Effector memory CD4-positive, alpha-beta T cell (primary cell): Measurements from ENCODE around the gene C16orf54.
A peak's percentile ranks its signal among the peaks of the same experiment; 100 is the strongest.
"Not testable (repeated sequence)": the region's sequence is repeated elsewhere in the genome, so short reads cannot be mapped to it uniquely, and the experiment has no call there.

Experiments used
- DNase-seq, 3 donors: peaks; one replicate each; pipeline ENCODE4 v3.0.0-alpha.2; 2020
- H3K27ac ChIP-seq: 2 replicates; pipeline ENCODE4 v1.7.0; 2013; ENCODE audit warnings: mild to moderate bottlenecking, low read length, moderate library complexity; ENCODE audit not compliant: insufficient read depth, poor library complexity, severe bottlenecking
- H3K27me3 ChIP-seq: replicated peaks from 2 replicates; pipeline ENCODE4 v1.7.0; 2013; ENCODE audit warnings: mild to moderate bottlenecking, low read length; ENCODE audit not compliant: insufficient read depth, control insufficient read depth, poor library complexity, severe bottlenecking
- H3K36me3 ChIP-seq: 2 replicates; pipeline ENCODE4 v1.7.0; 2013; ENCODE audit warnings: mild to moderate bottlenecking, low read length, moderate library complexity; ENCODE audit not compliant: control insufficient read depth, insufficient read depth
- H3K4me1 ChIP-seq: 2 replicates; pipeline ENCODE4 v1.7.0; 2013; ENCODE audit warnings: low read length, mild to moderate bottlenecking; ENCODE audit not compliant: control insufficient read depth, insufficient read depth, poor library complexity, severe bottlenecking
- H3K4me3 ChIP-seq: 2 replicates; pipeline ENCODE4 v1.7.0; 2013; ENCODE audit warnings: low read length, low read depth, mild to moderate bottlenecking; ENCODE audit not compliant: insufficient read depth, poor library complexity, severe bottlenecking
- H3K9me3 ChIP-seq: 2 replicates; pipeline ENCODE4 v1.7.0; 2013; ENCODE audit warnings: mild to moderate bottlenecking, low read length, moderate library complexity; ENCODE audit not compliant: control insufficient read depth

Gene C16orf54

DNA sequence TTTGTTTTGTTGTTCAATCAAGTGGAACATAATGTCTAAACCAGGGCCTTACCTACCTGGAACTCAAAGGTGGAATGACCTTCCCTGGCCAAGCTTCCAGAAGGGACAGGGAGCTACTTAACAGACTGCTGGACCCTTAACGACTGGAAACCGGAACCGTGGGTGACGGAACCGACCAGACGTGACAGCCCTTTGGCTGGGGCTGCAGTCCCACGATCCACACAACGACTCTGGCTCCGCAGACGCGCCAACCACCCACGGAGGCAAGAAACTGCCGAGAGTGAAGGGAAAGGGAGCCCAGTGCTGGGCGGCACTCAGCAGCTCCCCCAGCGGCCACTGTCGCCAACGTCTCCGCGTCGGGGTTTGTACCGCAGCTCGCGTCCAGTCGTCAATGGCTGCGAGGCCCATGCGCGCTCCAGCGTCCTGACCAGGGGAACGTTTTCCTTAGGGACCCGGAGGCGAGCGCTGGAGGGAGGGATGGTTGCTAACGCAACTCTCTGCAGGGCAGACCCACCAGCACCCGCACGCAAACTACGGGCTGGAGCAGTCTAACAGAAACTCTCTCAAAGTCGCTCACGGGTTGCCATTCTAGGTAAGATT lies 39.2 kb upstream of the C16orf54 start:
- H3K36me3 ChIP-seq, result no peaks in the 10 kb centered on the region

DNA sequence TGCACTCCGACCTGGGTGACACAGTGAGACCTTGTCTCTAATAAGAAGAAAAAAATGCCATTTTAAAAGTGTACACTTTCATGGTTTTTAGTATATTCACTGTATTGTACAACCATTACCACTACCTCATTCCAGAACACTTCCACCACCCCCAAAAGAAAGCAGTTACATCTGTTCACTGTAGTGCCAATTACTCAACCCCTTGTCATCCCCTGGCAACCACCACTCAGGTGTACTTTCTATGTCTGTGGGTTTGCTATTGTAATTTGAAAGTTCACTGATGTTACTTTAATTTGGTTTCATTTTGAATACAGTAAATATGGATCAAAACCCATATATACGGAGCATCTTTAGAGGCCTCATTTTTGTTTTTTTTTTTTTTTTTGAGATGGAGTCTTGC lies 38.4 kb upstream of the C16orf54 start:
- Histone ChIP-seq H3K4me1 (peaks cover 5% of the 10 kb centered on the region), H3K27ac (no peak overlapping the region), H3K27me3 (no peaks in the 10 kb centered on the region), H3K4me3 (no peak overlapping the region), H3K9me3 (no peaks in the 10 kb centered on the region), H3K36me3 (no peaks in the 10 kb centered on the region)
- no peak for DNase-seq

More for the DNA sequence above, 39.2 kb upstream of the C16orf54 start:
- Histone ChIP-seq H3K9me3 (no peaks in the 10 kb centered on the region), H3K27me3 (no peaks in the 10 kb centered on the region), H3K4me3 (no peak overlapping the region), H3K27ac (no peak overlapping the region), H3K4me1 (peaks cover 10% of the 10 kb centered on the region)
- DNase-seq, result peak; percentile 47 to 56 (median 51)

DNA sequence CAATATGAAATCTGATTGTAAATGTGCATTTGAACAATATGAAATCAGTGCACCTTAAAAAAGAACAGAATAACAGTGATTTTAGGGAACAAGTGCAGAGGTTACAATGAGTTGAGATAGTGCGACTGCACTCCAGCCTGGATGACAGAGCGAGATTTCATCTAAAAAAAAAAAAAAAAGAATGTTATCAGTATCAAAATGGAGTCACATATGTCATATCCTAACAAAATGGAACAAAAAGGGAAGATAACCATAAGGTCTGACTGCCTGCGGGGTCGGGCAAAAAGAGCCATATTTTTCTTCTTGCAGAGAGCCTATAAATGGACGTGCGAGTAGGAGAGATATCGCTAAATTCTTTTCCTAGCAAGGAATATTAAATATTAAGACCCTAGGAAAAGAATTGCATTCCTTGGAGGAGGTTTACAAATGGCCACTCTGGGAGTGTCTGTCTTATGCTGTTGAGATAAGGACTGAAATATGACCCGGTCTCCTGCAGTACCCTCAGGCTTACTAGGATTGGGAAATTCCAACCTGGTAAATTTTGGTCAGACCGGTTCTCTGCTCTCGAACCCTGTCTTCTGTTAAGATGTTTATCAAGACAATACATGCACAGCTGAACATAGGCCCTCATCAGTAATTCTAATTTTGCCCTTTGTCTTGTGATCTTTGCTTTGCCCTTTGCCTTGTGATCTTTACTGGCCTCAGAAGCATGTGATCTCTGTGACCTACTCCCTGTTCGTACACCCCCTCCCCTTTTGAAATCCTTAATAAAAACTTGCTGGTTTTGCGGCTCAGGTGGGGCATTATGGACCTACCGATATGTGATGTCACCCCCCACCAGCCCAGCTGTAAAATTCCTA lies 37.5 kb upstream of the C16orf54 start:
- H3K4me3 ChIP-seq, H3K27ac ChIP-seq, H3K36me3 ChIP-seq, H3K27me3 ChIP-seq, DNase-seq, H3K9me3 ChIP-seq, H3K4me1 ChIP-seq: not testable (repeated sequence)

DNA sequence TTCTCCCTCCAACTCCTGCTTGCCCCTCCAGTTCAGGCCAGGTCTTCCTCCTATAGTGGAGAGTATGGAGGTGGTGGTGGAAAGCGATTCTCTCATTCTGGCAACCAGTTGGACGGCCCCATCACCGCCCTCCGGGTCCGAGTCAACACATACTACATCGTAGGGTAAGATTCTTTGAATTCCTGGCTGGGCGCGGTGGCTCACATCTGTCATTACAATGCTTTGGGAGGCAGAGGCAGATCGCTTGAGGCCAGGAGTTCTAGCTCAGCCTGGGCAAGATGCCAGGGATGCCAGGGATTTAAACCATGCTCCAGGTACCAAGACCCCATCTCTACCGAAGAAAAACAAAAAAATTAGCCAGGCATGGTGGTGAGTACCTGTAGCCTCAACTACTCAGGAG lies 33.7 kb upstream of the C16orf54 start:
- Histone ChIP-seq H3K36me3 (no peaks in the 10 kb centered on the region), H3K27me3 (no peaks in the 10 kb centered on the region), H3K4me3 (no peak overlapping the region), H3K4me1 (no peaks in the 10 kb centered on the region), H3K9me3 (no peaks in the 10 kb centered on the region), H3K27ac (no peak overlapping the region)
- DNase-seq, result no peak

DNA sequence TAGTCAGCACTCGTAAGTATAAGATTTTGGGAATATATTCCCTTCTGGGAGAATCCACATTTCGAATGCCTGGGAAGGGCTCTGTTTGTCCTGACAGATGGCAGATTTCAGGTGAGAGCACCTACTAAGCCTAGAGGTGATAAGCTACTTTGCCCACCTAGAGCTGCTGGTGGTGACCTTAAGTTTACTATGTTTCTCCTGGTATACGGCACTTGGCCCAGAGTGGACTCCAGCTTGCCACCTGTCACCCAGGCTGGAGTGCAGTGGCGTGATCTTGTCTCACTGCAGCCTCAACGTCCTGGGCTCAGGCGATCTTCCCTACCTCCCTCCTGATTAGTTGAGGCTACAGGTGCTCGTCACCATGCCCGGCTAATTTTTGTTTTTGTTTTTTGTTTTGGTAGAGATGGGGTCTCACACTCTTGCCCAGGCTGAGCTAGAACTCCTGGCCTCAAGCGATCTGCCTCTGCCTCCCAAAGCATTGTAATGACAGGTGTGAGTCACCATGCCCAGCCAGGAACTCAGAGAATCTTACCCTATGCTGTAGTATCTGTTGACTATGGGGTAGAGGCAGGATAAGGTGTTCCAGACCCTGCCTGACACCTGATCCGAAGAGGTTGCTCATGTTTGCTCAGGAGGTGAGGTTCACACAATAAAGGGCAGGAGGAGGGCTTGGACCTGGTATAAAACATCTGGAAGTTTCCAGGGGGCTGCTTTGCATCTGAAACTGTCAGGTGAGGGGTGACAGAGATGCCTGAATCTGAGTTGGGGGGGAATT lies 32.0 kb upstream of the C16orf54 start, which contains the start of gene ZG16:
TSS of gene ZG16 (plus strand) at position 681 of the 775 bp plus-strand sequence. CDS start 1,011 bp downstream, outside the sequence.
- H3K4me1 ChIP-seq, result no peaks in the 10 kb centered on the region
- no peaks in the 10 kb centered on the region for H3K9me3 ChIP-seq
- no peaks in the 10 kb centered on the region for H3K27me3 ChIP-seq
- H3K27ac ChIP-seq, result no peak within 1 kb of the TSS
- H3K4me3 ChIP-seq, result no peak within 1 kb of the TSS
- no peak for DNase-seq
- H3K36me3 ChIP-seq, result no peaks in the 10 kb centered on the region

DNA sequence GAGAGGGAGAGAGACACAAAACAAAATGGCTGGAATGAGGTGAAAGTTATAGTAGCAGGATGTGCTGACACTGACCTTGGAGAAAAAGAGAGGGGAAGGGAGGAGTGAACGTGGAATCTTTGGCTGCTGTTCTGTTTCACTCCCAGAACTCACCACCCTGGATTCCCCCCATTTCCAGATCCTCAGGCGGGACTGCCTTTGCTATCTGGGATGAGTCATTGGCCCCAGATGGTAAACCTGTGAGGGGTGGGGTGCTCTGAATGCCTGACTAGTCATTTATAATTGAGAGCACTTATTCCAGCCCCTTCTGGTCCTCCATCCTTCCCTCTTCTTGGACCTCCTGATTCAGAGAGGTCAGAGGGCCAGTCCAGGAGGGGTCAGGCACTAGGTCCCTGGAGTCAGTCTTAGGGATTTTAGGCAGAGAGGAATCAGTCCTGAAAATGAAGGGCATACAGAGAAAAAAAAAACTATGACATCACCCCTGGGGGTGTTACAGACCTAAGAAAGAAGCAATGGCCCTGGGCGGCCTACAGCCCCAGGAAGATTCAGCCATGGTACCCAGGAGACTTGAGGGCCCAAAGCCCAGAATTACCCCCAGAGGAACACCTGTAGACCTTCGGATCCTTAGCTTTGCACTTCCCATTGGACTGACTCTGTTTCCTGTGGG lies 30.1 kb upstream of the C16orf54 start:
- H3K4me1 ChIP-seq, result no peaks in the 10 kb centered on the region
- H3K9me3 ChIP-seq, result no peaks in the 10 kb centered on the region
- no peak overlapping the region for H3K27ac ChIP-seq
- H3K36me3 ChIP-seq, result no peaks in the 10 kb centered on the region
- no peak overlapping the region for H3K4me3 ChIP-seq
- no peak for DNase-seq
- H3K27me3 ChIP-seq, result no peaks in the 10 kb centered on the region

DNA sequence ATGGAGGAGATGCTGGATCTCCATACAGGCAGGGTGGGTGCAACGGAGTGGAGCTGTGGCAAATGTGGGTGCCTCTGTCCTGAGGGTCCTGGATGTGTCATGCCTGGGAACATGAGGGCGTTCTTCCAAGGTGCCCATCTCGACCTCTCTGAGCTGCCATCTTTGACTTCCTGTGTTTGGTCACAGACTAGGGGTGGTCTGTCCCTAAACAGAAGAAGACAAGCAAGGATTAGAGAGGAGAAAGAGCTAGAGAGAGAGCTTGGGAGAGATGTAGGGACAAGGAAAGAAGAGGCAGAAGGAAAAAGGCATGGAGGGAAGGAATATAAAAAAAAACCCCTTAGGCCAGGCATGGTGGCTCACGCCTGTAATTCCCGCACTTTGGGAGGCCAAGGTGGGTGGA lies 28.9 kb upstream of the C16orf54 start:
- no peaks in the 10 kb centered on the region for H3K4me1 ChIP-seq
- H3K36me3 ChIP-seq, result no peaks in the 10 kb centered on the region
- H3K27me3 ChIP-seq, result no peaks in the 10 kb centered on the region
- H3K4me3 ChIP-seq, result no peak overlapping the region
- H3K27ac ChIP-seq, result no peak overlapping the region
- no peak for DNase-seq
- H3K9me3 ChIP-seq, result no peaks in the 10 kb centered on the region

DNA sequence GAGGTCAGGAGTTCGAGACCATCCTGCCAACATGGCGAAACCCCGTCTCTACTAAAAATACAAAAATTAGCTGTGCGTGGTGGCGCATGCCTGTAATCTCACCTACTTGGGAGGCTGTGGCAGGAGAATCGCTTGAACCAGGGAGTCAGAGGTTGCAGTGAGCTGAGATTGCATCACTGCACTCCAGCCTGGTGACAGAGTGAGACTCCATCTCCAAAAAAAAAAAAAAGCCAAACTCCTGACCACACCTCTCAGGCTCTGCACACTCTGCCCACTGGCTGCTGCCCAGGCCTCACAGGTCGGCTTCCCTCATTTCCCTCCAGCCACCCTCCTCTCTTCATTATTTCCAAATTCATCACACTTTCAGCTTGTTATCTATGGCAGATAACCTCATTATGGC lies 26.5 kb upstream of the C16orf54 start:
- H3K36me3 ChIP-seq, DNase-seq, H3K4me1 ChIP-seq, H3K4me3 ChIP-seq, H3K9me3 ChIP-seq, H3K27me3 ChIP-seq, H3K27ac ChIP-seq: not testable (repeated sequence)

DNA sequence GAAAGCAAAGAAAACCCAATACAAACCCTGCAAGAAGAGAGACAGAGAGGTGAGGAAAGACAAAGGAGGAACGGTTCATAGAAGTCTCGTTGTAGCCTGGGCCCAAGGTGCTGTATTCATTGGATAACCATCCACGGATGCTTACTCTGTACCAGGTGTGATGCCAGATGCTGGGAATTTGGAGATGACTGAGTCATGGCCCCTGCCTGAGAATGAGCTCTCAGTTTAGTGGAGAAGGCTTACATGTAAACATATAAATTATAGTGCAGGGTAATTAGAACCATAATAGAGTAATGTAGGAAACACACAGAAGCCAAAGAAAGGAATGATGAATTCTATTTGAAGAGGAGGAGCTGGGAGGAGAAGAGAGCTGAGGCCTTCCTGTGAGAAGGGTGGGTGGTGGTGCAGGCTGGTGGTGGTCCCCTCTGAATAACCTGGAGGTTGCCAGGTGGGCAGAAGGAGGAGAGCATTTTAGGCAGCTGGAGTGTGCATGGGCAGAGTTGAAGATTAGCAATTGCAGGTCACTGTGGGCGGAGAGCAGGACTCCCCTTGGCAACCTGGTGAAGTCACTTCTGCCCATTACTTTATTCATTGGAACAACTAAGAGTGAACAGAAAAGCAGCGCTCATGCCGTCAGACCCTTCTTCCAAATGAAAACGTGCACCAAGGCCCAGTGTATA lies 24.6 kb upstream of the C16orf54 start:
- Histone ChIP-seq H3K4me3 (no peak overlapping the region), H3K9me3 (no peaks in the 10 kb centered on the region), H3K27me3 (no peaks in the 10 kb centered on the region), H3K4me1 (no peaks in the 10 kb centered on the region), H3K36me3 (no peaks in the 10 kb centered on the region), H3K27ac (no peak overlapping the region)
- no peak for DNase-seq
